Neural cell (in vitro differentiated cells): Measurements from ENCODE around the gene MCM9. TPM values are rescaled to one million over a fixed set of nuclear protein-coding genes. Genes with fewer than 3 reads are reported as not detected.

Experiments
- H2AFZ ChIP-seq: fragments of 200-600, 300-800 bp; sonication (generic), shearing (Covaris generic); 2 replicates; pipeline ENCODE4 v1.6.0; 2014; ENCODE audit warnings: low read depth, mild to moderate bottlenecking, antibody characterized with exemption, low read length, moderate library complexity
- H3F3A ChIP-seq: fragments of 200-600 bp; shearing (Covaris generic); 2 replicates; pipeline ENCODE4 v1.6.1; 2016; ENCODE audit warnings: mild to moderate bottlenecking, moderate library complexity, mixed read lengths, antibody characterized with exemption, low read length; ENCODE audit not compliant: insufficient read depth, poor library complexity, severe bottlenecking
- H3K27ac ChIP-seq: fragments of 200-600, 300-800 bp; sonication (generic), shearing (Covaris generic); 2 replicates; pipeline ENCODE4 v1.5.1; 2014; ENCODE audit warnings: mild to moderate bottlenecking, low read length, moderate library complexity
- H3K27me3 ChIP-seq: fragments of 300-800, 200-600 bp; sonication (generic), shearing (Covaris generic); 2 replicates; pipeline ENCODE4 v1.6.0; 2014; ENCODE audit warnings: mild to moderate bottlenecking, low read depth, low read length, moderate library complexity; ENCODE audit not compliant: insufficient read depth
- H3K36me3 ChIP-seq: fragments of 300-800, 200-600 bp; sonication (generic), shearing (Covaris generic); 2 replicates; pipeline ENCODE4 v1.5.1; 2014; ENCODE audit warnings: mild to moderate bottlenecking, antibody characterized with exemption, low read length, moderate library complexity; ENCODE audit not compliant: insufficient read depth
- H3K4me2 ChIP-seq: fragments of 300-800, 200-600 bp; sonication (generic), shearing (Covaris generic); 2 replicates; pipeline ENCODE4 v1.6.0; 2014; ENCODE audit warnings: mild to moderate bottlenecking, low read length
- H3K4me3 ChIP-seq: fragments of 300-800, 200-600 bp; sonication (generic), shearing (Covaris generic); 2 replicates; pipeline ENCODE4 v1.5.1; 2014; ENCODE audit warnings: mild to moderate bottlenecking, low read length, moderate library complexity
- H3K79me2 ChIP-seq: fragments of 200-600 bp; shearing (Covaris generic); replicated peaks from 2 replicates; pipeline ENCODE4 v1.6.0; 2014; ENCODE audit warnings: mild to moderate bottlenecking, low read length, moderate library complexity; ENCODE audit not compliant: insufficient read depth
- H3K9ac ChIP-seq: fragments of 300-800, 200-600 bp; sonication (generic), shearing (Covaris generic); 2 replicates; pipeline ENCODE4 v1.6.1; 2016; ENCODE audit warnings: mild to moderate bottlenecking, low read length, mixed read lengths
- H3K9me2 ChIP-seq: fragments of 200-600 bp; shearing (Covaris generic); 2 replicates; pipeline ENCODE4 v1.6.1; 2016; ENCODE audit warnings: mild to moderate bottlenecking, low read length, mixed read lengths; ENCODE audit not compliant: insufficient read depth
- H3K9me3 ChIP-seq: fragments of 200-600, 300-800 bp; sonication (generic), shearing (Covaris generic); 2 replicates; pipeline ENCODE4 v1.6.1; 2016; ENCODE audit warnings: mild to moderate bottlenecking, mixed run types, low read length, moderate library complexity, mixed read lengths
- H4K20me1 ChIP-seq: fragments of 200-600 bp; shearing (Covaris generic); 2 replicates; pipeline ENCODE4 v1.6.1; 2016; ENCODE audit warnings: mild to moderate bottlenecking, mixed run types; ENCODE audit not compliant: insufficient read depth
- CTCF ChIP-seq: fragments of 450-650 bp; IDR thresholded peaks from 2 replicates; pipeline ENCODE4 v1.5.1; 2014; ENCODE audit warnings: antibody characterized with exemption, mild to moderate bottlenecking, moderate library complexity; ENCODE audit not compliant: poor library complexity, severe bottlenecking
- EP300 ChIP-seq: fragments of 450-650 bp; conservative IDR thresholded peaks from 2 replicates; pipeline ENCODE4 v1.6.1; 2014; ENCODE audit warnings: antibody characterized with exemption, mild to moderate bottlenecking, moderate library complexity; ENCODE audit not compliant: poor library complexity, severe bottlenecking
- EZH2 ChIP-seq: fragments of 200-600, 300-800 bp; shearing (Covaris generic), sonication (generic); IDR thresholded peaks from 2 replicates; pipeline ENCODE4 v1.6.1; 2014; ENCODE audit warnings: antibody characterized with exemption, low read length, borderline replicate concordance, mild to moderate bottlenecking; ENCODE audit not compliant: insufficient read depth, poor library complexity, severe bottlenecking
- MXI1 ChIP-seq: fragments of 450-650 bp; conservative IDR thresholded peaks from 2 replicates; pipeline ENCODE4 v1.6.1; 2014; ENCODE audit warnings: antibody characterized with exemption, mild to moderate bottlenecking; ENCODE audit not compliant: poor library complexity, severe bottlenecking
- POLR2AphosphoS5 ChIP-seq: IDR thresholded peaks from 2 replicates; pipeline ENCODE4 v1.6.1; 2012
- RAD21 ChIP-seq: fragments of 450-650 bp; conservative IDR thresholded peaks from 2 replicates; pipeline ENCODE4 v1.6.1; 2014; ENCODE audit warnings: antibody characterized with exemption, mild to moderate bottlenecking, moderate library complexity
- SMC3 ChIP-seq: fragments of 450-650 bp; conservative IDR thresholded peaks from 2 replicates; pipeline ENCODE4 v1.6.1; 2014; ENCODE audit warnings: antibody characterized with exemption, mild to moderate bottlenecking, moderate library complexity; ENCODE audit not compliant: poor library complexity
- TAF1 ChIP-seq: IDR thresholded peaks from 2 replicates; pipeline ENCODE4 v1.6.1; 2012; ENCODE audit warnings: low read depth
- polyA minus RNA-seq: library from RNA; depleted of rRNA, polyadenylated mRNA; stranded (reverse); fragments of >200 nt; gene quantifications from 2 replicates; pipeline ENCODE4 v1.2.3, GENCODE V29; 2014
- polyA plus RNA-seq: library from polyadenylated mRNA; depleted of rRNA; stranded (reverse); fragments of >200 nt; gene quantifications from 2 replicates; pipeline ENCODE4 v1.2.3, GENCODE V29; 2014
- TF ChIP-seq, protein P1 (sequence below): IDR thresholded peaks from 2 replicates; pipeline ENCODE4 v1.6.1; 2012; ENCODE audit warnings: borderline replicate concordance

MCM9 gene
- polyA plus RNA-seq (7.8 TPM in 2 replicates), polyA minus RNA-seq (4.9 and 8.0 TPM in 2 replicates)

GRCh38 chr6:118934461-118935330 is at the start of gene MCM9:
Gene MCM9 (minus strand): TSS chr6:118935159. CDS start chr6:118931723, 3,436 bp downstream.
- Histone ChIP-seq H3K4me3 (peak within 1 kb of the TSS; percentile 92), H3F3A (no peaks in the 10 kb centered on the region), H4K20me1 (no peaks in the 10 kb centered on the region), H3K9ac (peak within 1 kb of the TSS; percentile 54), H3K36me3 (no peaks in the 10 kb centered on the region), H3K4me2 (peak within 1 kb of the TSS; percentile 59), H3K27me3 (no peaks in the 10 kb centered on the region), H3K79me2 (no peaks in the 10 kb centered on the region), H3K9me2 (no peaks in the 10 kb centered on the region), H2AFZ (peak within 1 kb of the TSS; percentile 68), H3K27ac (peak within 1 kb of the TSS; percentile 24), H3K9me3 (no peaks in the 10 kb centered on the region)
- peak; percentile 22 for TF ChIP-seq RAD21
- no peak for TF ChIP-seq TAF1
- TF ChIP-seq MXI1: peak; percentile 82
- TF ChIP-seq EZH2: no peak
- TF ChIP-seq SMC3: peak; percentile 42
- TF ChIP-seq EP300: peak; percentile 26
- peak; percentile 15 for TF ChIP-seq POLR2AphosphoS5
- TF ChIP-seq, protein P1, sequence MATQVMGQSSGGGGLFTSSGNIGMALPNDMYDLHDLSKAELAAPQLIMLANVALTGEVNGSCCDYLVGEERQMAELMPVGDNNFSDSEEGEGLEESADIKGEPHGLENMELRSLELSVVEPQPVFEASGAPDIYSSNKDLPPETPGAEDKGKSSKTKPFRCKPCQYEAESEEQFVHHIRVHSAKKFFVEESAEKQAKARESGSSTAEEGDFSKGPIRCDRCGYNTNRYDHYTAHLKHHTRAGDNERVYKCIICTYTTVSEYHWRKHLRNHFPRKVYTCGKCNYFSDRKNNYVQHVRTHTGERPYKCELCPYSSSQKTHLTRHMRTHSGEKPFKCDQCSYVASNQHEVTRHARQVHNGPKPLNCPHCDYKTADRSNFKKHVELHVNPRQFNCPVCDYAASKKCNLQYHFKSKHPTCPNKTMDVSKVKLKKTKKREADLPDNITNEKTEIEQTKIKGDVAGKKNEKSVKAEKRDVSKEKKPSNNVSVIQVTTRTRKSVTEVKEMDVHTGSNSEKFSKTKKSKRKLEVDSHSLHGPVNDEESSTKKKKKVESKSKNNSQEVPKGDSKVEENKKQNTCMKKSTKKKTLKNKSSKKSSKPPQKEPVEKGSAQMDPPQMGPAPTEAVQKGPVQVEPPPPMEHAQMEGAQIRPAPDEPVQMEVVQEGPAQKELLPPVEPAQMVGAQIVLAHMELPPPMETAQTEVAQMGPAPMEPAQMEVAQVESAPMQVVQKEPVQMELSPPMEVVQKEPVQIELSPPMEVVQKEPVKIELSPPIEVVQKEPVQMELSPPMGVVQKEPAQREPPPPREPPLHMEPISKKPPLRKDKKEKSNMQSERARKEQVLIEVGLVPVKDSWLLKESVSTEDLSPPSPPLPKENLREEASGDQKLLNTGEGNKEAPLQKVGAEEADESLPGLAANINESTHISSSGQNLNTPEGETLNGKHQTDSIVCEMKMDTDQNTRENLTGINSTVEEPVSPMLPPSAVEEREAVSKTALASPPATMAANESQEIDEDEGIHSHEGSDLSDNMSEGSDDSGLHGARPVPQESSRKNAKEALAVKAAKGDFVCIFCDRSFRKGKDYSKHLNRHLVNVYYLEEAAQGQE: no peak
- peak; percentile 24 for TF ChIP-seq CTCF

GRCh38 chr6:118984342-118984741 is 49.4 kb upstream of the MCM9 start:
- Histone ChIP-seq H3K9me2 (no peaks in the 10 kb centered on the region), H3K9me3 (no peaks in the 10 kb centered on the region)

More at GRCh38 chr6:118984342-118984741, 49.4 kb upstream of the MCM9 start:
- H3K27ac ChIP-seq: no peak overlapping the region
- H3K4me3 ChIP-seq: no peak overlapping the region
- no peaks in the 10 kb centered on the region for H3F3A ChIP-seq
- no peaks in the 10 kb centered on the region for H3K27me3 ChIP-seq
- no peak overlapping the region for H3K9ac ChIP-seq
- H3K36me3 ChIP-seq: no peaks in the 10 kb centered on the region
- H4K20me1 ChIP-seq: no peaks in the 10 kb centered on the region
- TF ChIP-seq, protein P1: no peak
- TF ChIP-seq MXI1 (no peak), RAD21 (no peak), POLR2AphosphoS5 (no peak), SMC3 (no peak), EP300 (no peak), CTCF (no peak), EZH2 (no peak), TAF1 (no peak)
- H3K79me2 ChIP-seq: no peaks in the 10 kb centered on the region
- no peak overlapping the region for H2AFZ ChIP-seq
- H3K4me2 ChIP-seq: no peak overlapping the region
